Activated CD4-positive, alpha-beta T cell treated with anti-CD3 and anti-CD28 coated beads, Interleukin-2, amount 50 U/mL, for 1 hour (primary cell): Measurements from ENCODE around the gene MPPED1.

ENCODE experiments used
- DNase-seq: peaks from one replicate; pipeline ENCODE4 v3.0.0-alpha.2; 2020

The MPPED1 gene

DNA sequence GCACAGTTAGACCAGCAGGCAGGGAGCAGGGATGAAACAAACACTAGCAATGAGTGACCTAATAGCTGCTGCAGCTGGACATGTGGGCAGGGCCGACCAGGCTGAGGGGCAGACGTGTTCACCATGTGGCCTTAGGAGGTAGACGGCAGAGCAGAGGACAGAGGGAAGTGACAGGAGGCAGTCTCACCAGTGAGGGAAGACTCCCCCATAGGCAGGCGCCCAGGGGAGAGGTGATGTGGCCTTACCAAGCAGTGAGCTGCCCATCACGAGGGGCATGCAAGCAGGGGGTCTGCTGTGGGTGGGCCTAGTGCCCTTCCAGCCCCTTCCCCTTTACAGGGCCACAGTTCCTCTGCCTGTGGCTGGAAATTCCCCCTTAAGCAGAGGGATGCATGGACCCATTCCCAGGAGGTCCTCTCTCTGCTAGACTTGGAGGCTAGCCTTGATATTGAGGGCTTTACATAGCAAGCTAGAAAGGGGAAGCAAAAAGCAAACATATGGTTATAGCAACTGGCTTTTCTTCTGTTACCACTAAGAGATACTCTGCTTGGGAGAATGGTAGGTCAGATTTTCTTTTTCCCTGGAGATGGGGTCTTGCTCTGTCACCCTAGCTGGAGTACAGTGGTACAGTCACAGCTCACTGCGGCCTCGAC is 67.6 kb downstream of the MPPED1 start:
- DNase-seq, result no peak

DNA sequence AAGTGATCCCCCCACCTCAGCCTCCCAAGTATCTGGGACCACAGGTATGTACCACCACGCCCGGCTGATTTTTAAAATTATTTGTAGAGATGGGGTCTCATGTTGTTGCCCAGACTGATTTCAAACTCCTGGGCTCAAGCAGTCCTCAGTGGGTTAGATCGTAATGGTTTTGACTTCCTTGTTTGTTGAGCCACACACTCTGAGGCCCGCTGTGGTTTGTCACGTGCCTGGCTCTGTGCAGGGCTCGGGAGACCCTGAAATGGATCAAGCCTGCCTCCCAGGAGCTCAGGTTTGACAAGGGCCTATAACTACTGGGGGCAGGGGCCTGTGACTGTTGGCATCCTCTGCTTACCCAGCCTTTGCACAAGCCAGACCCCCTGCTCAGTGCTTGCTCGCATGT is 68.1 kb downstream of the MPPED1 start:
- DNase-seq, result no peak

DNA sequence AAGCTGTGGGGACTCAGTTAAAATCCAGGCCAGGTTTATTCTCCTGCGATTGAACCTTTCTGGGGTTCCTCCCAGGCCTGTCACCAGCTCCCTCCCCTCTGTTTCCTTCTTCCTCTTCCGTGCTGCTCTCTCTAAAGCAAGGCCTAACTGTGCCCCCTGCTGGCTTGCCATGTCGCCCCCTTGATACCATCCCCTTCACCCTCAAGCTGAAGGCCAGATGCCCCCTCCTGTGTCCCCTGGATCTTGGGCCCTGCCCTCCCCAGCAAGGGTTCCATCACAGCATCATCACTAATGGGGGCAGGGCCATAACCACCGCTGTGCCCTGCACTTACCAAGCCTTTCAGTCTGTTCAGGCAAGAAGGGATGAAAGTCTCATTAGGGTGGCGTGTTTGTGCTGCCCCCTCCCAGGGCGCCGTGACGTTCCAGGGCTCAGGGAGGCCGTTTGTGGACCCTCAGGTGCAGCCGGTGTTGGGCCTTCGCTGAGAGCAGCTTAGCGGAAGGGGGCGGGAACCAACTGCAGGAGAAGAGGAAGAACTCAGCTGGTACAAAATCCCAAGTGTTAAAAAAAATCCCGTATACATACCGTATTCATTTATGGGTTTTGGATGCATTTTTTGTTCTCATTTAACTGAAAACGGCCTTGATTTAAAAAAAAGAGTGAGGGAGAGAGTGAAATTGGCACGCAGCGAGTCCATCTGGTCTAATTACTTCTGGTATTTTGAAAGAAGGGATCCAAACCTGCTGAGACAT is 69.9 kb downstream of the MPPED1 start:
- no peak for DNase-seq

- DNase-seq, result no peak
Observed at GRCh38 chr22:43482318-43482625, 70.5 kb downstream of the MPPED1 start.

DNA sequence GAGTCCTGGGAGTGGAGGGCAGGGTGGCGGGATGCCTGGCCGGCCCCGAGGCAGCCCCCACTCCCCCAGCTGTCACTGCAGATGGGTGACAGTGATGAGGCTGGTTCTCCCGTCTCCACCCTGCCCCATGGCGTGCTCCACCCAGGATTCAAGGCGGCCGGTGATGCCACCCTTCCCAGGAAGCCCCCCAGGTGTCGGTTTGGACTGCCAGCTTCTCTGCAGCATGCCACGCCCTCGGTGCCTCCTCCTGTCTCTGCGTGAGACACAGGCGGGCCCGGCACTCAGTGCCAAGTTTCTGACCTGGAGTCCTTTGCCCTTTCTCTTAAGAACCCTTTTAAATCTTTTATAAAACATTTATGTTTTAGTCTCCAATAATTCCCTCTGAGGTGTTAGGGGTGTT is 71.5 kb downstream of the MPPED1 start:
- no peak for DNase-seq

DNA sequence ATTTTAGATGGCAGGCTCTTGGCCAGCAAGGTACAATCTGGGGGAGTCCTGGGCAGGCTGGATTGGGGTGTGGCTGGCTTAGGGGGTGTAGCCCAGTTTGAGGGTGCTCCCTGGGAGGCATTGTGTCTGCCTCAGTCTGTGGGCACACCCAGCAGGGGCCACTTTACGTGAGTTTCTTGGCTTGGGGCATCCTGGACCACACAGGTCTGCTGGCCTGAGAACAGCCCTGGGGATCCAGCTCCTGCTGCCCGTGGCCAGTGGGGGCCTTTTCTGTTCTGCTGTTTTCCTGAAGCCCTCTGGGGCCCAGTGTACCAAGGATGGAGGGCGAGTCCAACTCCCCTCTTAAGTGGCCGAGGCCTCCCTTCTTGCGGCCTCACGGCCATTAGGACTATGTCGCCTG is 71.9 kb downstream of the MPPED1 start:
- DNase-seq, result no peak

GRCh38 chr22:43484227-43484626 is 72.4 kb downstream of the MPPED1 start:
- DNase-seq, result no peak

DNA sequence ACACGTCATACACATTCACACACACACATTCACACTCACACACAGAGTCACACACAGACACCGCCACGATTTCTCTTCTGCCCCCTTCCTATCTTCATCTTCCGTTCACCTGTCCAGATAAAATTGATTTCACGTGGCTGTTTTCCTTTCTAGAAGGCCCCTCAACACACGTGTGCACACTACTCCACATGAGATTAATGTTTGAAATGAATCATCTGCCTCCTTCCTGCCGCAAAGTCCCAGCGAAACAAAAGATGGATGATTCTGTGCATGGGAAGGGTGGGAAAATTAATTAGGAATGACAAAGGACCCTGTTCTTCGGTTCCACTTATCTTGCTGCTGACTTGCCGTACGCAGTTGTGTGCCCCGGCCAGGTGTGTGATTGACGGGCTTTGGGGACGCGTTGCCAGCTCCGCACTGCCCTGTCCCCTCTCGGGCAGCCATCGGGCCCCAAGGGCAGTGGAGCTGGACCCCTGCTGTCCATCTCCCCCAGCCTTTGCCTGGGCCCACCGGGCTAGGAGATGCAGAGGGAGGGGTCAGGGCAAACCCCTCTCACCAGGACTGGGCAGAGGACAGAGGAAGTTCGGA is 73.8 kb downstream of the MPPED1 start:
- DNase-seq, result no peak

DNA sequence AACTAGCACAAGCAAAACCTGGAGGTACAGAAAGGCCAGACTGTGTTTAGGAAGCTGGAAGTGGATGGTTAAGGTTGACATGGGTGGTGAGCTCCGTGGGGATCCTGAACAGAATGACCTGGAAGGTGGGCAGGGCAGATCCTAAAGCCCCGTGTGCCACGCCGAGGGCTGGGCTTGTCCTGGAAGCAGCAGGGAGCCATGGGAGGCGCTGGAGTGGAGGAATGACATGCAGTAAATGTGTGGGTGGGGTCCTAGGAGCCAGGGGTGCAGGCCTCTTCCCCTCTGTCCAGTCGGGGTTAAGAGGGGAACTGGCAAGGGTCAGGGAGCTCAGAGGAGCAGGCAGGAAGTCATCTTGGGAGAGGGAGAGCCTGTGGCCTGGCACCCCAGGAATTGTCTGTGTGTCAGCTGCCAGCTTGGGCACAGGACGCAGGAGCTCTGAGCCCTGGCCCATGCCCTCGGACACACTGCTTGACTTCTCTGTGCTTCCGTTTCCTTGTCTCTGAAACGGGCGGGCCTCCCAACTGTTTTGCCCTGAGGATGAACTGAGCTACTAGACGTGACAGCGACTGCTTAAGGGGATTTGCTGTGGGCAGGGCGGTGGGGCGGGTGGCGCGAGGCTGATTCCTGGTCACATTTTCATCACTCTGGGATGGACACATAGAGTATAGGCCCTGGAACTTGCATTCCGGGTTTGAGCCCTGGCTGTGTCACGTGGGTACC is 75.7 kb downstream of the MPPED1 start:
- no peak for DNase-seq

DNA sequence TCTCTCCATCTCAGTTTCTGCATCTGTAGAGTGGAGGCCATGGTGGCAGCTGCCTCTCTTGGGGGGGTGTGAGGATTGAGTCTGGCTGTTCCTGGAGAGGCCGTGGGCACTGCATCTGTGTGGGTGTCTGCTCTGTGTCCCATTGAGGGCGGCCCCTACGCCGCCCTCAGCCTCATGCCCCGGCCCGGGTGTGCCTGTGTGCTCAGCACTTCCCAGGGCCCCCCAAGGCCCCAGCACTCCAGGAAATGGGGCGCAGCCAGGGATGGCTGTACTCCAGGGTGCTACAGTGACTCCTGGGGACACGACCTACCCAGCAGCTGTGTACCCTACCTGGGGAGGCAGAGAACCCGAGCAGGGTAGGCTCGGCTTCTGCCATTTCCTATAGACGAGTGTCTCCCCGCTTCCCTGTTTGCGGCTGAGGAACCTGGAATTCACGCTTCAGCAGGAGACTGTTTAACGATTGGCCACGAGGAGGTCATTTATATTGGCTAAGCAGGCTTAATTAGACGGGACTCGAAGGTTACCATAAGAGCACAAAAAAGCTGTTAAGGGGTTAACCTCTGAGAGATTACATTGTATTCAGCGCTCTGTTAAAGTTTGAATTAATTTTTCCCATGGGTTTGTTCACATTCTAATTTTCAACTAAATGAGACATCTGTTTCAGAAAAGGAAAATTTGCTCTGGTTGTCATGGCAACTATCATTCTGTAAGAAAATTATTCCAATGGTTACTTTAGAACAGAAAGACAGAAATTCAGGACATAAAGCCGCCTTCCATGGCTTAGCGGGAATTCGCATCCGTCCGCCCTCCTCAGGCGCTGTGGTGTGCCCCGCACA is 76.4 kb downstream of the MPPED1 start:
- no peak for DNase-seq

DNA sequence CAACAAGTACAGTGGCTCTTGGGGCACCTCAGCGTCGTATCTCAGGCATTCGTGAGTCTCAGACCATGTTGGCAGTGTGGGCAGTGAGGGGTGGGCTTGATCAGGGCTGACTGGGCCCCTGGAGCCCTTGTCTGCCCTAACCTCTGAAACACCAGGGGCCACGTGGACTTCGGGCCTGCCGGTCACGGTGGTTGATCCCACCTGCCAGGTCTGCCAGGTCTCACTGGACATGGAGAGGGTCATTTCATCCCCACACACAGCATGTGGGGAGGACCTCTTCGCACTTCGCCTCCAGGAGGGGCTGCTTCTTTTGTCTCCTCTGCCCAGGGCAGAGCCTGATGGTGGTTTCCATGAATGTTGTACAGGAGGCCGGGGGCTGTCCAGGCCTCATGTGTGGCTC is 77.1 kb downstream of the MPPED1 start:
- DNase-seq, result no peak

DNA sequence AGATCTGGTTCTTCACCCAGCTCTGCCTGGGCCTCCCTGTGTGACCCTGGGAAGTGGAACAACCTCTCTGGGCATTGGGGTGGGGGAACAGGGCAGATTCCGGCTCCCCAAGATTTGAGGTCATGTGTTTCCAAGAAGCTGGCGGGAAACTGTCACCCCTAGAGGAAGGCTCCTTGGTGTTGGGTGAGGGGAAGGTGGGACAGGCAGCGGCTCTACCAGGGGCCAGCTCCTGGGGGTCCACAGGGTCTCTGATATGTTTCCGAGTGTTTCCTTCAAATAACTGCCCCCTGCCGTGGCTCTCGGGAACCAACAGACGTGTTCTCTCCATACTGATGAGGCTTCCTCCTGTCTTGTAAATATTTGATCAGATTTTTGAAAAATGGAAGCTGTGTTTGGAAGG is 78.5 kb downstream of the MPPED1 start:
- DNase-seq, result no peak

- no peak for DNase-seq
Observed at GRCh38 chr22:43491177-43491576, 79.4 kb downstream of the MPPED1 start.

- DNase-seq, result no peak
Observed at GRCh38 chr22:43491737-43492136, 79.9 kb downstream of the MPPED1 start.

DNA sequence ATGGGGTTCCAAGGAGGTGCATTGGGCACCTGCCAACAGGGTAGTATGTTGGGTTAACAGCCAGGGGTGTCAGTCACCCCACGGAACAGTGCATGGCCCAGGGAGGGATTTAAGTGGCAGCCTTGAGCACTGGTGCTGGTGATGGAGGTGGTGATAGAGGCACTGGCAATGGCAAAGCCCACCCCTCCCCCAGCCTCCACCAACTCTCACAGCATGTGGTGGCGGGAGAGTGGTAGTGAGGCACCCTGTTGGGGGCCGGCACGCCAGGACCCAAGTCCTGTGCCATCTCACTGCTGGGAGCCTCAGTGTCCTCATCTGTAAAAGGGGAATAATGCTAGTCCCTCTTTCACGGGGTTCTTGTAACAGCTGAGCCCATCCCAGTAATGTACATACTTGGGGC is 81.5 kb downstream of the MPPED1 start:
- DNase-seq, result no peak

DNA sequence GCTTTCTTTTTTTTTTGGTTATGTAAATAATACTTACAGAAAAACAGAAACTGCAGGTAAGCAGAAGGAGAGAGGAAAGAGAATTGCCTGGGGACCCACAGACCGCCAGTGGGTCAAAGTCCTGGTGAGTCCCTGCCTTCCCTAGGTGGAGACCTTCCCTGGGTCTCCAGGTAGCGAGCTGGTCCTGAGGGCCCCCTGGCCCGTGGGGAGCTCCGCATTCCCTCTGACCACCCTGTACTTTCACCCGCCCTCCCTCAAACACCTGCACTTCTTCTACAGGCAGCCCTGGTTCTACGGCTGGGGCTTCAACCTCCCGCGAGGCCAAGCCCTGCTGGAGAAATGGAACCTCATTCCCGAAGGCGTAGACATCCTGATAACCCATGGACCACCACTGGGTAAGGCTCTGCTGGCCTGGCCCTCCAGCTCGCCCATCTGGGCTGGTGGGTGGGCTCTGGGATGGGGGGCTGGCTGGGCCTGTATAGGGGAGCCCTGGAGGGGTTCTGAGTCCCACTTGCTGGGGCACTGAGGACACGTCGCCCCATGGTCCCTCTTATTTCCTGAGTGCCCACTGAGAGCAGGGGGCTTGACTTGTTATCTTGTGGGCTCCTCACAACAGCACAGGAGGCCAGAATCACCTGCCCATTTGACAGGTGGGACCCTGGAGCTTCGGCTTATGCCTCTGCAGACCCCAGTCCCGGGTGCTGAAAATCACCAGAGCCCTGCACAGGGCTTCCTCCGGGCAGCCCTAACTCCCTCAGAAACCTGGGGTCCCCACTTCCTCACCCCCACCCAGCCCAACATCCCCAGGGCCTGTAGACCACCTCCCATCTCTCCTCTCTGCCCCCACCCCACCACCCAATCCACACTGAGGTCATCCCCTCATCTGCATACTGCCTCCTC is 86.4 kb downstream of the MPPED1 start:
- DNase-seq, result no peak

DNA sequence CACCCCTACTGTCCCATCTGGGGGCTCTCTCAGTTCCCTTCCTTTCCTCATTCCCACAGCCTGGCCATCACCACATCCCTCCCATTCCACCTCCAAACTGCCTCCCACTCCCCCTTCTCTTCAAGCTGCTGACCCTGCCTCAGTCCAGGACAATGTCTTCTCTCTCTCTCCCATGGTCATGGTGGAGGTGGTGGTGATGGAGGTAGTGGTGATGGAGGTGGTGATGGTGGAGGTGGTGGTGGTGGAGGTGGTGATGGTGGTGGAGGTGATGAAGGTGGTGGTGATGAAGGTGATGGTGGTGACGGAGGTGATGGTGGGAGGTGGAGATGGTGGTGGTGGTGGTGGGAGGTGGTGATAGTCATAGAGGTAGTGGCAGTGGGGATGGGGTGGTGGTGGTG is 87.0 kb downstream of the MPPED1 start:
- no peak for DNase-seq

GRCh38 chr22:43500792-43501785 is 89.3 kb downstream of the MPPED1 start:
- DNase-seq, result no peak

GRCh38 chr22:43501878-43502277 is 90.1 kb downstream of the MPPED1 start:
- no peak for DNase-seq

GRCh38 chr22:43502306-43502874 is 90.6 kb downstream of the MPPED1 start:
- no peak for DNase-seq
